ENCODE measurements around the gene FGF13.

DNA sequence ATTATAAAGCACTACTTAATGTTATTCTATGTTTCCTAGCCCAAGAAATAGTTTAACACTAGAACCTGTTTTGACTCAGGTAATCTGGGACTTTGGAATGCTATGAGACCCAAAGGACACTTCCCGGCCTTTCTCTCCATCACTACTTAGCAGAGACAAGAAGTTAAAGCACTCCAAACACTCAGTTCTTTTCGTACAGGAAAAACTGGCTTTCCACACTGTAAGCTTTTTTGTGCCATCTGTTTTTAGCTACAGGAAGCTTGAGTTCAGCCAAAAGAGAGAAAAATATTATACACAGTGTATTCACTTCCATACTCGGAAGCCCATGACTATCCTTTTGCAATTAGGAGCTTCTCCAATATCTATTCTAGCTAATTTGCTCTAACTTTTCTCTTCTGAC, 7.9 kb upstream of the FGF13 start:
- TF ChIP-seq, protein P1, sequence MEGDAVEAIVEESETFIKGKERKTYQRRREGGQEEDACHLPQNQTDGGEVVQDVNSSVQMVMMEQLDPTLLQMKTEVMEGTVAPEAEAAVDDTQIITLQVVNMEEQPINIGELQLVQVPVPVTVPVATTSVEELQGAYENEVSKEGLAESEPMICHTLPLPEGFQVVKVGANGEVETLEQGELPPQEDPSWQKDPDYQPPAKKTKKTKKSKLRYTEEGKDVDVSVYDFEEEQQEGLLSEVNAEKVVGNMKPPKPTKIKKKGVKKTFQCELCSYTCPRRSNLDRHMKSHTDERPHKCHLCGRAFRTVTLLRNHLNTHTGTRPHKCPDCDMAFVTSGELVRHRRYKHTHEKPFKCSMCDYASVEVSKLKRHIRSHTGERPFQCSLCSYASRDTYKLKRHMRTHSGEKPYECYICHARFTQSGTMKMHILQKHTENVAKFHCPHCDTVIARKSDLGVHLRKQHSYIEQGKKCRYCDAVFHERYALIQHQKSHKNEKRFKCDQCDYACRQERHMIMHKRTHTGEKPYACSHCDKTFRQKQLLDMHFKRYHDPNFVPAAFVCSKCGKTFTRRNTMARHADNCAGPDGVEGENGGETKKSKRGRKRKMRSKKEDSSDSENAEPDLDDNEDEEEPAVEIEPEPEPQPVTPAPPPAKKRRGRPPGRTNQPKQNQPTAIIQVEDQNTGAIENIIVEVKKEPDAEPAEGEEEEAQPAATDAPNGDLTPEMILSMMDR (conservative IDR thresholded peaks at IDR 0.05; ENCODE audit: low read depth, low read length) = no peak
- no peak for TF ChIP-seq EZH2 (IDR thresholded peaks at IDR 0.05; ENCODE audit: borderline replicate concordance, low read depth, low read length, poor library complexity, severe bottlenecking)
